ENCODE results near the gene MICU1.

DNA sequence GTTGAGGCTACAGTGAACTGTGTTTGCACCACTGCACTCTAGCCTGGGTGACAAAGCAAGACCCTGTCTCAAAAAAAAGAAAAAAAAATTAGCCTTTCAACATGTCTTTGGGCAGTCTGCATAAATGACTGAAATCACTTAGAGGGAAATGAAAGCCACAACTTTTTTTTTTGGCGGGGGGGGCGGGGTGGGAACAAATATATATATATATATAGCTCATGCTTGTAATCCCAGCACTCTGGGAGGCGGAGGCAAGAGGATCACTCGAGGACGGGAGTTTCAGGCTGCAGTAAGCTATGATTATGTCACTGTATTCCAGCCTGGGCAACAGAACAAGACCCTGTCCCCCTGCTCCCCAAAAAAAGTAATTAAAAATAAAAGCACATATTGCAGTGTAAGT lies 23.4 kb upstream of the MICU1 start:
- TF ChIP-seq, protein P1, sequence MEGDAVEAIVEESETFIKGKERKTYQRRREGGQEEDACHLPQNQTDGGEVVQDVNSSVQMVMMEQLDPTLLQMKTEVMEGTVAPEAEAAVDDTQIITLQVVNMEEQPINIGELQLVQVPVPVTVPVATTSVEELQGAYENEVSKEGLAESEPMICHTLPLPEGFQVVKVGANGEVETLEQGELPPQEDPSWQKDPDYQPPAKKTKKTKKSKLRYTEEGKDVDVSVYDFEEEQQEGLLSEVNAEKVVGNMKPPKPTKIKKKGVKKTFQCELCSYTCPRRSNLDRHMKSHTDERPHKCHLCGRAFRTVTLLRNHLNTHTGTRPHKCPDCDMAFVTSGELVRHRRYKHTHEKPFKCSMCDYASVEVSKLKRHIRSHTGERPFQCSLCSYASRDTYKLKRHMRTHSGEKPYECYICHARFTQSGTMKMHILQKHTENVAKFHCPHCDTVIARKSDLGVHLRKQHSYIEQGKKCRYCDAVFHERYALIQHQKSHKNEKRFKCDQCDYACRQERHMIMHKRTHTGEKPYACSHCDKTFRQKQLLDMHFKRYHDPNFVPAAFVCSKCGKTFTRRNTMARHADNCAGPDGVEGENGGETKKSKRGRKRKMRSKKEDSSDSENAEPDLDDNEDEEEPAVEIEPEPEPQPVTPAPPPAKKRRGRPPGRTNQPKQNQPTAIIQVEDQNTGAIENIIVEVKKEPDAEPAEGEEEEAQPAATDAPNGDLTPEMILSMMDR (IDR thresholded peaks at IDR 0.05; ENCODE audit: insufficient read depth, low read length, poor library complexity, severe bottlenecking), result no peak
- TF ChIP-seq EZH2phosphoT487 (conservative IDR thresholded peaks at IDR 0.05; ENCODE audit: low read length), result no peak

Measured in SU-DHL-6 (cell line).